ENCODE data around the gene GALNT16.

GALNT16 gene

GRCh38 chr14:69226178-69226577 is 33.8 kb upstream of the GALNT16 start:
- no peaks in the 10 kb centered on the region for H3K4me1 ChIP-seq (ENCODE audit: insufficient read depth, low read length)
- H3K36me3 ChIP-seq (ENCODE audit: insufficient read depth, low read length): no peaks in the 10 kb centered on the region
- H3K79me2 ChIP-seq (ENCODE audit: insufficient read depth, low read length): no peaks in the 10 kb centered on the region
- H3K9ac ChIP-seq (ENCODE audit: low read depth, low read length): no peak overlapping the region
- H3K4me3 ChIP-seq (ENCODE audit: low read depth in 1 of 2, low read length in 2 of 2): no peak overlapping the region
- no peak overlapping the region for H2AFZ ChIP-seq (ENCODE audit: low read depth, low read length)
- no peak overlapping the region for H3K27ac ChIP-seq (ENCODE audit: low read length)
- H3K27me3 ChIP-seq (ENCODE audit: insufficient read depth, low read length, poor library complexity): no peaks in the 10 kb centered on the region
- no peak for ATAC-seq (ENCODE audit: insufficient read depth, low read depth)
- H3K4me2 ChIP-seq (ENCODE audit: insufficient read depth, low read length): no peak overlapping the region
- no peak for DNase-seq
- no peaks in the 10 kb centered on the region for H4K20me1 ChIP-seq (ENCODE audit: insufficient read depth, low read length)
- H3K9me3 ChIP-seq (ENCODE audit: insufficient read depth, low read length, severe bottlenecking): no peaks in the 10 kb centered on the region
- TF ChIP-seq CTCF (IDR thresholded peaks at IDR 0.05; ENCODE audit: borderline replicate concordance, extremely low read depth, low read length, poor library complexity, severe bottlenecking) (no peak), EZH2 (IDR thresholded peaks at IDR 0.05; ENCODE audit: borderline replicate concordance, low read depth, low read length, severe bottlenecking) (no peak)

GRCh38 chr14:69226736-69227135 is 33.2 kb upstream of the GALNT16 start:
- no peaks in the 10 kb centered on the region for H3K79me2 ChIP-seq (ENCODE audit: insufficient read depth, low read length)
- no peak overlapping the region for H3K27ac ChIP-seq (ENCODE audit: low read length)
- no peak overlapping the region for H3K4me2 ChIP-seq (ENCODE audit: insufficient read depth, low read length)
- TF ChIP-seq EZH2 (IDR thresholded peaks at IDR 0.05; ENCODE audit: borderline replicate concordance, low read depth, low read length, severe bottlenecking) (no peak), CTCF (IDR thresholded peaks at IDR 0.05; ENCODE audit: borderline replicate concordance, extremely low read depth, low read length, poor library complexity, severe bottlenecking) (no peak)
- no peaks in the 10 kb centered on the region for H4K20me1 ChIP-seq (ENCODE audit: insufficient read depth, low read length)
- ATAC-seq (ENCODE audit: insufficient read depth, low read depth): no peak
- no peak overlapping the region for H3K9ac ChIP-seq (ENCODE audit: low read depth, low read length)
- no peak overlapping the region for H3K4me3 ChIP-seq (ENCODE audit: low read depth in 1 of 2, low read length in 2 of 2)
- DNase-seq: no peak
- no peaks in the 10 kb centered on the region for H3K36me3 ChIP-seq (ENCODE audit: insufficient read depth, low read length)
- no peaks in the 10 kb centered on the region for H3K4me1 ChIP-seq (ENCODE audit: insufficient read depth, low read length)
- H2AFZ ChIP-seq (ENCODE audit: low read depth, low read length): no peak overlapping the region
- H3K27me3 ChIP-seq (ENCODE audit: insufficient read depth, low read length, poor library complexity): no peaks in the 10 kb centered on the region
- no peaks in the 10 kb centered on the region for H3K9me3 ChIP-seq (ENCODE audit: insufficient read depth, low read length, severe bottlenecking)

GRCh38 chr14:69231486-69231885 is 28.5 kb upstream of the GALNT16 start:
- H3K4me1 ChIP-seq (ENCODE audit: insufficient read depth, low read length): no peaks in the 10 kb centered on the region
- H3K27ac ChIP-seq (ENCODE audit: low read length): no peak overlapping the region
- no peaks in the 10 kb centered on the region for H3K79me2 ChIP-seq (ENCODE audit: insufficient read depth, low read length)
- no peaks in the 10 kb centered on the region for H3K36me3 ChIP-seq (ENCODE audit: insufficient read depth, low read length)
- no peak overlapping the region for H3K4me2 ChIP-seq (ENCODE audit: insufficient read depth, low read length)
- no peak for DNase-seq
- H3K9me3 ChIP-seq (ENCODE audit: insufficient read depth, low read length, severe bottlenecking): no peaks in the 10 kb centered on the region
- H2AFZ ChIP-seq (ENCODE audit: low read depth, low read length): no peak overlapping the region
- no peaks in the 10 kb centered on the region for H3K27me3 ChIP-seq (ENCODE audit: insufficient read depth, low read length, poor library complexity)
- H3K4me3 ChIP-seq (ENCODE audit: low read depth in 1 of 2, low read length in 2 of 2): no peak overlapping the region
- H3K9ac ChIP-seq (ENCODE audit: low read depth, low read length): no peak overlapping the region
- TF ChIP-seq EZH2 (IDR thresholded peaks at IDR 0.05; ENCODE audit: borderline replicate concordance, low read depth, low read length, severe bottlenecking) (no peak), CTCF (IDR thresholded peaks at IDR 0.05; ENCODE audit: borderline replicate concordance, extremely low read depth, low read length, poor library complexity, severe bottlenecking) (no peak)
- H4K20me1 ChIP-seq (ENCODE audit: insufficient read depth, low read length): no peaks in the 10 kb centered on the region
- ATAC-seq (ENCODE audit: insufficient read depth, low read depth): no peak

GRCh38 chr14:69232388-69232787 is 27.6 kb upstream of the GALNT16 start:
- DNase-seq: no peak
- TF ChIP-seq CTCF (IDR thresholded peaks at IDR 0.05; ENCODE audit: borderline replicate concordance, extremely low read depth, low read length, poor library complexity, severe bottlenecking) (no peak), EZH2 (IDR thresholded peaks at IDR 0.05; ENCODE audit: borderline replicate concordance, low read depth, low read length, severe bottlenecking) (no peak)
- H4K20me1 ChIP-seq (ENCODE audit: insufficient read depth, low read length): no peaks in the 10 kb centered on the region
- H3K27me3 ChIP-seq (ENCODE audit: insufficient read depth, low read length, poor library complexity): no peaks in the 10 kb centered on the region
- H3K36me3 ChIP-seq (ENCODE audit: insufficient read depth, low read length): no peaks in the 10 kb centered on the region; the same call in 1 of the 2 replicates
- H3K9me3 ChIP-seq (ENCODE audit: insufficient read depth, low read length, severe bottlenecking): no peaks in the 10 kb centered on the region
- H3K4me2 ChIP-seq (ENCODE audit: insufficient read depth, low read length): no peak overlapping the region
- no peak overlapping the region for H3K9ac ChIP-seq (ENCODE audit: low read depth, low read length)
- no peaks in the 10 kb centered on the region for H3K79me2 ChIP-seq (ENCODE audit: insufficient read depth, low read length)
- H3K4me3 ChIP-seq (ENCODE audit: low read depth in 1 of 2, low read length in 2 of 2): no peak overlapping the region
- no peak overlapping the region for H3K27ac ChIP-seq (ENCODE audit: low read length)
- no peak overlapping the region for H2AFZ ChIP-seq (ENCODE audit: low read depth, low read length)
- no peaks in the 10 kb centered on the region for H3K4me1 ChIP-seq (ENCODE audit: insufficient read depth, low read length)
- ATAC-seq (ENCODE audit: insufficient read depth, low read depth): no peak
